Mammary epithelial cell (primary cell): ENCODE results near the gene HOXC5.

ENCODE experiments used
- CTCF ChIP-seq, 2 donors: IDR thresholded peaks in 1 of 2; conservative IDR thresholded peaks in 1 of 2; 2 replicates each; pipeline ENCODE4 v1.5.1; 2011 to 2012; ENCODE audit warnings: inconsistent platforms in 2 of 2, low read length in 2 of 2, mild to moderate bottlenecking in 2 of 2, control low read depth in 1 of 2, low read depth in 1 of 2; ENCODE audit not compliant: insufficient read depth in 1 of 2; ENCODE audit errors: extremely low read depth in 1 of 2
- EZH2 ChIP-seq: IDR thresholded peaks from 2 replicates; pipeline ENCODE4 v1.6.1; 2012; ENCODE audit warnings: low read length, inconsistent platforms, borderline replicate concordance

- TF ChIP-seq CTCF (conservative IDR thresholded peaks at IDR 0.05 in 1 of 2, IDR thresholded peaks at IDR 0.05 in 1 of 2; ENCODE audit: extremely low read depth in 1 of 2, insufficient read depth in 1 of 2, low read depth in 1 of 2, low read length in 2 of 2): no peak
- no peak for TF ChIP-seq EZH2
These were observed 16.3 kb upstream of the HOXC5 start for GRCh38 chr12:54016478-54016964.
